SJCRH30 (cell line): ENCODE data around the gene NTM. TPM values are rescaled to one million over a fixed set of nuclear protein-coding genes. Genes with fewer than 3 reads are reported as not detected.

ENCODE experiments used
- DNase-seq, 2 experiments: peaks; one replicate each; pipeline ENCODE4 v3.0.0-alpha.2; 2015 to 2020
- H3K27ac ChIP-seq: fragments of 250-450 bp; sonication (Bioruptor Pico); 2 replicates; pipeline ENCODE4 v1.5.1; 2020; ENCODE audit warnings: mild to moderate bottlenecking, moderate library complexity
- H3K27me3 ChIP-seq: fragments of 250-450 bp; sonication (Bioruptor Pico); 2 replicates; pipeline ENCODE4 v1.5.1; 2020; ENCODE audit warnings: mild to moderate bottlenecking, moderate library complexity
- H3K36me3 ChIP-seq: fragments of 250-450 bp; sonication (Bioruptor Pico); 2 replicates; pipeline ENCODE4 v1.5.1; 2020; ENCODE audit warnings: mild to moderate bottlenecking, moderate library complexity
- H3K4me1 ChIP-seq: fragments of 250-450 bp; sonication (Bioruptor Pico); 2 replicates; pipeline ENCODE4 v1.5.1; 2020; ENCODE audit warnings: mild to moderate bottlenecking, moderate library complexity
- H3K4me3 ChIP-seq: fragments of 250-450 bp; sonication (Bioruptor Pico); 2 replicates; pipeline ENCODE4 v1.5.1; 2020; ENCODE audit warnings: mild to moderate bottlenecking, moderate library complexity
- H3K9me3 ChIP-seq: fragments of 250-450 bp; sonication (Bioruptor Pico); replicated peaks from 2 replicates; pipeline ENCODE4 v1.5.1; 2020; ENCODE audit warnings: mild to moderate bottlenecking, moderate library complexity
- total RNA-seq: library from RNA; depleted of rRNA; stranded (reverse); fragments of >200 nt; shearing (Covaris generic); gene quantifications from 2 replicates; pipeline ENCODE4 v1.2.3, GENCODE V29; 2014

The NTM gene
- total RNA-seq, 1 experiment from 2014 or later, result not detected

- no peaks in the 10 kb centered on the region for H3K36me3 ChIP-seq
- peaks cover 4% of the 10 kb centered on the region; the same call in 1 of the 2 replicates for H3K4me1 ChIP-seq
- H3K27me3 ChIP-seq, result no peaks in the 10 kb centered on the region
- no peak overlapping the region for H3K4me3 ChIP-seq
- DNase-seq, result peak in 1 of 2 experiments; percentile 16
- H3K9me3 ChIP-seq, result no peaks in the 10 kb centered on the region
- H3K27ac ChIP-seq, result no peak overlapping the region
These were observed 214.6 kb downstream of the NTM start for GRCh38 chr11:131584785-131585592.

GRCh38 chr11:131588057-131588456, 217.6 kb downstream of the NTM start:
- H3K27me3 ChIP-seq, result no peaks in the 10 kb centered on the region
- no peaks in the 10 kb centered on the region for H3K9me3 ChIP-seq
- H3K27ac ChIP-seq, result no peak overlapping the region
- H3K4me1 ChIP-seq, result no peaks in the 10 kb centered on the region
- H3K4me3 ChIP-seq, result no peak overlapping the region
- H3K36me3 ChIP-seq, result no peaks in the 10 kb centered on the region
- no peak for DNase-seq

- no peaks in the 10 kb centered on the region for H3K36me3 ChIP-seq
- no peak overlapping the region for H3K4me3 ChIP-seq
- H3K9me3 ChIP-seq, result no peaks in the 10 kb centered on the region
- H3K27ac ChIP-seq, result no peak overlapping the region
- peak in 1 of 2 experiments; percentile 30 for DNase-seq
- H3K27me3 ChIP-seq, result no peaks in the 10 kb centered on the region
- peaks cover 3% of the 10 kb centered on the region; the same call in 1 of the 2 replicates for H3K4me1 ChIP-seq
These were observed 220.6 kb downstream of the NTM start for GRCh38 chr11:131591051-131591461.

- no peak overlapping the region for H3K27ac ChIP-seq
- H3K4me3 ChIP-seq, result no peak overlapping the region
- no peaks in the 10 kb centered on the region for H3K9me3 ChIP-seq
- peaks cover 3% of the 10 kb centered on the region; the same call in 1 of the 2 replicates for H3K4me1 ChIP-seq
- DNase-seq, result no peak
- no peaks in the 10 kb centered on the region for H3K27me3 ChIP-seq
- no peaks in the 10 kb centered on the region for H3K36me3 ChIP-seq
These were observed 221.7 kb downstream of the NTM start for GRCh38 chr11:131592152-131592551.

- no peak for DNase-seq
- H3K4me1 ChIP-seq, result peaks cover 3% of the 10 kb centered on the region; the same call in 1 of the 2 replicates
- no peaks in the 10 kb centered on the region for H3K9me3 ChIP-seq
- H3K27ac ChIP-seq, result no peak overlapping the region
- H3K27me3 ChIP-seq, result no peaks in the 10 kb centered on the region
- no peak overlapping the region for H3K4me3 ChIP-seq
- no peaks in the 10 kb centered on the region for H3K36me3 ChIP-seq
These were observed 222.3 kb downstream of the NTM start for GRCh38 chr11:131592734-131593133.

GRCh38 chr11:131593301-131593700, 222.9 kb downstream of the NTM start:
- H3K4me1 ChIP-seq, result peaks cover 3% of the 10 kb centered on the region; the same call in 1 of the 2 replicates
- no peaks in the 10 kb centered on the region for H3K9me3 ChIP-seq
- H3K4me3 ChIP-seq, result no peak overlapping the region
- DNase-seq, result no peak
- no peaks in the 10 kb centered on the region for H3K36me3 ChIP-seq
- H3K27me3 ChIP-seq, result no peaks in the 10 kb centered on the region
- no peak overlapping the region for H3K27ac ChIP-seq

GRCh38 chr11:131595797-131596196, 225.4 kb downstream of the NTM start:
- DNase-seq, result no peak
- no peaks in the 10 kb centered on the region for H3K9me3 ChIP-seq

GRCh38 chr11:131597890-131598289, 227.5 kb downstream of the NTM start:
- no peaks in the 10 kb centered on the region for H3K27me3 ChIP-seq
- no peaks in the 10 kb centered on the region for H3K36me3 ChIP-seq
- no peak overlapping the region for H3K27ac ChIP-seq
- no peaks in the 10 kb centered on the region for H3K9me3 ChIP-seq
- no peak overlapping the region for H3K4me3 ChIP-seq
- no peak for DNase-seq
- peaks cover 3% of the 10 kb centered on the region; the same call in 1 of the 2 replicates for H3K4me1 ChIP-seq

More at GRCh38 chr11:131595797-131596196, 225.4 kb downstream of the NTM start:
- Histone ChIP-seq H3K27ac (no peak overlapping the region), H3K27me3 (no peaks in the 10 kb centered on the region), H3K4me1 (peaks cover 3% of the 10 kb centered on the region; the same call in 1 of the 2 replicates), H3K36me3 (no peaks in the 10 kb centered on the region), H3K4me3 (no peak overlapping the region)

- no peaks in the 10 kb centered on the region for H3K9me3 ChIP-seq
These were observed 227.9 kb downstream of the NTM start for GRCh38 chr11:131598305-131598704.

GRCh38 chr11:131599285-131599684, 228.9 kb downstream of the NTM start:
- H3K9me3 ChIP-seq, result no peaks in the 10 kb centered on the region
- peaks cover 3% of the 10 kb centered on the region; the same call in 1 of the 2 replicates for H3K4me1 ChIP-seq
- H3K27me3 ChIP-seq, result no peaks in the 10 kb centered on the region
- no peaks in the 10 kb centered on the region for H3K36me3 ChIP-seq
- no peak overlapping the region for H3K4me3 ChIP-seq
- no peak for DNase-seq
- H3K27ac ChIP-seq, result no peak overlapping the region

More at GRCh38 chr11:131598305-131598704, 227.9 kb downstream of the NTM start:
- Histone ChIP-seq H3K4me1 (peaks cover 3% of the 10 kb centered on the region; the same call in 1 of the 2 replicates), H3K27ac (no peak overlapping the region), H3K27me3 (no peaks in the 10 kb centered on the region), H3K36me3 (no peaks in the 10 kb centered on the region), H3K4me3 (no peak overlapping the region)
- no peak for DNase-seq

- H3K27ac ChIP-seq, result no peak overlapping the region
- H3K4me1 ChIP-seq, result peaks cover 2% of the 10 kb centered on the region; the same call in 1 of the 2 replicates
- no peaks in the 10 kb centered on the region for H3K9me3 ChIP-seq
- no peaks in the 10 kb centered on the region for H3K27me3 ChIP-seq
- no peak for DNase-seq
- H3K4me3 ChIP-seq, result no peak overlapping the region
- no peaks in the 10 kb centered on the region for H3K36me3 ChIP-seq
These were observed 230.2 kb downstream of the NTM start for GRCh38 chr11:131600628-131601027.

GRCh38 chr11:131601586-131601985, 231.2 kb downstream of the NTM start:
- H3K4me1 ChIP-seq, result peaks cover 2% of the 10 kb centered on the region; the same call in 1 of the 2 replicates
- no peaks in the 10 kb centered on the region for H3K9me3 ChIP-seq
- H3K27ac ChIP-seq, result no peak overlapping the region
- no peak overlapping the region for H3K4me3 ChIP-seq
- H3K27me3 ChIP-seq, result no peaks in the 10 kb centered on the region
- no peak for DNase-seq
- no peaks in the 10 kb centered on the region for H3K36me3 ChIP-seq

GRCh38 chr11:131602431-131602830, 232.0 kb downstream of the NTM start:
- H3K27ac ChIP-seq, result no peak overlapping the region
- no peak for DNase-seq
- no peaks in the 10 kb centered on the region for H3K36me3 ChIP-seq
- H3K27me3 ChIP-seq, result no peaks in the 10 kb centered on the region
- peaks cover 8% of the 10 kb centered on the region; the same call in 1 of the 2 replicates for H3K4me1 ChIP-seq
- H3K4me3 ChIP-seq, result no peak overlapping the region
- no peaks in the 10 kb centered on the region for H3K9me3 ChIP-seq

- Histone ChIP-seq H3K36me3 (no peaks in the 10 kb centered on the region), H3K4me1 (peaks cover 23% of the 10 kb centered on the region), H3K27ac (no peak overlapping the region), H3K9me3 (no peaks in the 10 kb centered on the region), H3K27me3 (no peaks in the 10 kb centered on the region), H3K4me3 (no peak overlapping the region)
- no peak for DNase-seq
These were observed 236.5 kb downstream of the NTM start for GRCh38 chr11:131606811-131607335.

GRCh38 chr11:131609337-131609736, 238.9 kb downstream of the NTM start:
- Histone ChIP-seq H3K27me3 (no peaks in the 10 kb centered on the region), H3K4me3 (no peak overlapping the region), H3K36me3 (no peaks in the 10 kb centered on the region), H3K4me1 (peaks cover 48% of the 10 kb centered on the region), H3K27ac (peak overlapping the region; percentile 33), H3K9me3 (no peaks in the 10 kb centered on the region)
- DNase-seq, result peak; percentile 19 to 54
